NCI-H146 (cell line): ENCODE data around the gene EDIL3.

Experiments used
- DNase-seq: peaks from one replicate; lab custom pipeline; 2025; lab: John Stamatoyannopoulos, UW

EDIL3 gene

DNA sequence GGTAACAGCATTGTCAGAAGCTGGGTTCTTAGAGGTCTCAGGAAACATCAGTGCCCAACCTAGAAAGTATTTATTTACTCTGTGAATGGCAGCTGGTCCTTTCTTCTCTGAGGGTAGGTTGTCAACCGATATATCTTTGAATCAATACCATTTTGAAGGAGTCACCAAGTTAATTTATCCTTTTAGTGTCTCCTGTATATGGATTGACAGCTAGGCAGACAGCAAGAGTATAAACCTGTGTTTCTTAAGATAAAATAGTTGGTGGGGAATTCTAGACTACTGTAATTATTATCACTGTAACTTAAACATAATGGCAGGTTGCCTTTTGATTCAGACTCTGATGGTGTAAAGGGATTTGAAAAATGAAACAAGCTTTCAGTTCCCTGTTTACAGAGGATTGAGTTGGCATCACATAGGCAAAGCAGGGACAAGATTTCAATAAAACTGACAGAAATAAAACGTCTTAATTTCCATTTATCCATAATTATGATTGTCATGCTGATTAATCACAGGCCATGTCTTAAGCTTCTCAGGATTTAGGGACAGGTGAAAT, 473.2 kb downstream of the EDIL3 start:
- peak; percentile 35 for DNase-seq

DNA sequence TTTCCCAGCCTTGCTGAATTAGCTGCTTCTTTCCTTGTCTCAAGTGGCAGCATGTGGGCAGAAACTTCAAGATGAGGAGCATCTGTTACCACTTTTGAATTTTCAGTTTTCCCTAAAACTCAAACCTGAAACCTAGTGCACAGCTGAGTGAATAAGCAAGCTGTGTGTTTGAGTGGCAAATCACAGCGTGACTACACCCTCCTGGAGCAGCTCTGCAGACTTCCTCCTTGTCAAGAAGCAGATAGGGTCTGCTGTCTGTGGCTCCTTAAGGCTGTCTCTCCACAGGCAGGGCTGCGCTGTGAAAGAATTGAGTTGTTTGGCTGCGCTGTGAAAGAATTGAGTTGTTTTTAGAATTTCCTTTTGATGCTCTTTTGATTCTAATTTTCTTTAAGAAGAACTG, 484.4 kb downstream of the EDIL3 start:
- DNase-seq = no peak

DNA sequence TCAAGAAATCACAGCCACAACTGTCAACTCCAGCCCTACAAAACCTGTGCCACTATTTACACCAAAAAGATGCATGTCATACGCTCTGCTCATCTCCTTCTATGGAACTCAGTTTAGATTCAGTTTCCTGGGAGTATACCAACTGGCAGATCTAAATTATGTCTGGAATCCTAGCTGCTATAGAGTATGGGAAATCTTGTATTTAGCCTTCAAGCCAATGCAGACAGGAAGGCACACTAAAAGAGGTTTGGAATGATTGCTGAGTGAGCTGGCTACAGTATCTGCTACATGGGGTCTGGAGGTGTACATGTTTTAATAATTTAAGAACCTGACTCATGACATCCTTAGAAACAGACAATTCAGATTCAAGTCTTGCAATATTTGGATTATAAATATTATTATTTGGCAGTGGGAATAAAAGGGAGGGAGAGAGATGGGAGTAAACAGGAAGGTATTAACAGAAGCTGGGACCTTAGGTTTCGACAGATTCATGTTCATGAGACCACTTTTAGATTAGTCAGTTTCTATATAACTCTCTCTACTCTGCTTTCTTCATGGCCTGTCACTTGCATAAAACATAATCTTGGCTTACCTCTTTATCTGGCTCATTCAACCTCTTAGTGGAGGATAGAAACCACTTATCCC, 485.2 kb downstream of the EDIL3 start:
- DNase-seq = no peak

DNA sequence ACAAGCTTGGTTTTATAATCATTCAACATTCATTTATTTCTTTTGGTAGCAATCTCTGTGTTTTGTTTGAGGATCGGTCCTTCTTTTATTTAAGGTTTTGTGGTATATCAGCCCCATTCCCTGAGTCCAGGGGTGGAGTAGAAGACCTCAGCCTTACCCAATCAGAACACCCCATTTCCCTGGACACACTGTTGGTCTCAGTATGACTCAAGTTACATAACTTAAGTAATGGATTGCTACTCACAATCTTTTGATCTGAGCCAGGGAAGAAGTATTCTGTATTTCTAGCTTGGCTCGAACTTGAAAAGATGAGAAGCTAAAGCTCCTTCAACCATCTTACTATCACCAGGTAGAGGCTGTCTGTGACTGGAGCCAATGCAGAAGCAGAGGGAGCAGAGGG, 488.8 kb downstream of the EDIL3 start:
- DNase-seq = no peak

DNA sequence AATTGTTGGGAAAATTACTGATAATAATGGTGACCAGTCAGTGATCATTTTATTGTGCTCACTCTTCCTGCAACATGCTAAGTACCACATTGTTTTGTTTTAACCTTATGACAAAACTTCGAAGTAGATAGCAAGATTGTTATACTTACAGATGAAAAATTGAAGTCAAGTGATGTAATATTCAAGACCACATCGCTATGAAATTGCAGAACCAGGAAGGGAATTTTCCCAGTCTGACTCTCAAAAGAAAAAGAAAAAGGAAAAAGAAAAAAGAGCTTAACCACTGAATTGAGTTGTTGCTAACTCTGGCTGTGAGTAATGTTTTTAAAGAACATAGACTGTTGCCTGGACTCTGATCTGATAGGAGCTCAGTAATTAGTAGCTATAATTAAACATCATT, 493.4 kb downstream of the EDIL3 start:
- DNase-seq = no peak
